AG04450 (cell line): ENCODE measurements around the gene CYP46A1. TPM values are rescaled to one million over a fixed set of nuclear protein-coding genes. Genes with fewer than 3 reads are reported as not detected.

Experiments
- CTCF ChIA-PET: fragments of 300-600, 350-600 bp; formaldehyde crosslinking; extraction: SDS; loops from one replicate; lab custom pipeline; 2022; ENCODE audit warnings: antibody characterized with exemption, inconsistent platforms; lab: Charles Lee
- POLR2A ChIA-PET: fragments of 350-600 bp; formaldehyde crosslinking; extraction: SDS; loops from one replicate; lab custom pipeline; 2021; ENCODE audit warnings: antibody characterized with exemption, inconsistent platforms; lab: Yijun Ruan, JAX
- DNase-seq: peaks from one replicate; pipeline ENCODE4 v3.0.0-alpha.2; 2011; ENCODE audit warnings: low read depth, low spot score
- H3K27ac ChIP-seq: one replicate; pipeline ENCODE4 v1.5.1; 2012; ENCODE audit warnings: low read depth, low read length, control low read depth
- H3K27me3 ChIP-seq: one replicate; pipeline ENCODE4 v1.6.0; 2012; ENCODE audit warnings: low read length; ENCODE audit not compliant: control insufficient read depth, insufficient read depth
- H3K4me3 ChIP-seq: 2 replicates; pipeline ENCODE4 v1.5.1; 2011; ENCODE audit warnings: mild to moderate bottlenecking, low read depth, low read length, control low read depth
- H3K9me3 ChIP-seq: 2 replicates; pipeline ENCODE4 v1.5.1; 2012; ENCODE audit warnings: low read length; ENCODE audit not compliant: control insufficient read depth, insufficient read depth
- polyA plus RNA-seq: library from polyadenylated mRNA; depleted of rRNA; stranded (reverse); fragments of >200 nt; gene quantifications from 2 replicates; pipeline ENCODE4 v1.2.3, GENCODE V29; 2011
- TF ChIP-seq, protein P1 (sequence below): IDR thresholded peaks from 2 replicates; pipeline ENCODE4 v1.5.1; 2011; ENCODE audit warnings: low read depth, low read length, control low read depth, inconsistent platforms

CYP46A1 gene
- polyA plus RNA-seq, 1 experiment: 0.07 TPM

DNA sequence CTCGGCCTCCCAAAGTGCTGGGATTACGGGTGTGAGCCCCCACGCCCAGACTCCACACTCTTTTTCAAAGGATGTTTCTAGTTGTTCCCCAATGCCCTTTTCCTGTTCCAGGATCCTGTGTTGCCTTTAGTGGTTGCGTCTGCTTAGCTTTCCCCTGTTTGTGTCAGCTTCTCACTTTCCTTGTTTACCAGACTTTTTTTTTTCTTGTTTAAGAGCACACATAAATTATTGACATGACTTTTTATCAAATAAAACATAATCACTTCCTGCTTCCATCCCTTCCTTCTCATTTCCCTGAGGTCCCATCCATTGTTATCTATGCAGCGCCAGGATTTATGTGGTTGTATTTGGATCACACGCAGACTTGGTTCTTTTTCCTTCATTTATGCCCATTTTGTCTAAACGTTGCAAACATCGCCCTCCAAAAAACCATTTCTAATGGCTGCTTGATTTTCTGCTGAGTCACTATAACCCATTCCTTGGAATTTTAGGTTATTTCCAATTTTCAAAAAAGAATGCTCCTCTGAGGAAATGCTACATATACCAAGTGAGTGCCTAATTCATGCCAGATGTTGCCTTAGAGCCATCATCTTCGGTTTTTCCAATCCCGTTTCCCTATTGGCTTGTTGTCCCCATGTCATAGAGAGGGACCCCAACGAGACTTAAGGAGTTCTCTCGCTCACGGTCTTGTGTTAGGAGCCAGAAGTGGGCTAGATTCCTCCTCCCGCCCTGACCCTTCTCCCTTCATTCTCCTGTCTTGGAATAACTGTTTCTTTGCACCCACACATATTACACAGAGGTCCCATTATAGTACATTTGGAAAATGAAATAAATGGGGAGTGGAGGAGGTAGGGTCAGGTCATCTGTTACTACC is 13.5 kb upstream of the CYP46A1 start:
- Histone ChIP-seq H3K9me3 (no peaks in the 10 kb centered on the region; the same call in 1 of the 2 replicates), H3K4me3 (no peak overlapping the region), H3K27ac (no peak overlapping the region), H3K27me3 (peaks cover 12% of the 10 kb centered on the region)
- ChIA-PET POLR2A (interaction anchor here (0.7 kb wide), 1 partner anchor 13 kb away, joined by 6 read pairs; the partner anchor contains the start of gene CYP46A1), CTCF (interaction anchor here (0.7 kb wide), 1 partner anchor 135 kb away, joined by 6 read pairs; no protein-coding TSS in a partner anchor)
- TF ChIP-seq, protein P1, sequence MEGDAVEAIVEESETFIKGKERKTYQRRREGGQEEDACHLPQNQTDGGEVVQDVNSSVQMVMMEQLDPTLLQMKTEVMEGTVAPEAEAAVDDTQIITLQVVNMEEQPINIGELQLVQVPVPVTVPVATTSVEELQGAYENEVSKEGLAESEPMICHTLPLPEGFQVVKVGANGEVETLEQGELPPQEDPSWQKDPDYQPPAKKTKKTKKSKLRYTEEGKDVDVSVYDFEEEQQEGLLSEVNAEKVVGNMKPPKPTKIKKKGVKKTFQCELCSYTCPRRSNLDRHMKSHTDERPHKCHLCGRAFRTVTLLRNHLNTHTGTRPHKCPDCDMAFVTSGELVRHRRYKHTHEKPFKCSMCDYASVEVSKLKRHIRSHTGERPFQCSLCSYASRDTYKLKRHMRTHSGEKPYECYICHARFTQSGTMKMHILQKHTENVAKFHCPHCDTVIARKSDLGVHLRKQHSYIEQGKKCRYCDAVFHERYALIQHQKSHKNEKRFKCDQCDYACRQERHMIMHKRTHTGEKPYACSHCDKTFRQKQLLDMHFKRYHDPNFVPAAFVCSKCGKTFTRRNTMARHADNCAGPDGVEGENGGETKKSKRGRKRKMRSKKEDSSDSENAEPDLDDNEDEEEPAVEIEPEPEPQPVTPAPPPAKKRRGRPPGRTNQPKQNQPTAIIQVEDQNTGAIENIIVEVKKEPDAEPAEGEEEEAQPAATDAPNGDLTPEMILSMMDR: no peak
- no peak for DNase-seq

DNA sequence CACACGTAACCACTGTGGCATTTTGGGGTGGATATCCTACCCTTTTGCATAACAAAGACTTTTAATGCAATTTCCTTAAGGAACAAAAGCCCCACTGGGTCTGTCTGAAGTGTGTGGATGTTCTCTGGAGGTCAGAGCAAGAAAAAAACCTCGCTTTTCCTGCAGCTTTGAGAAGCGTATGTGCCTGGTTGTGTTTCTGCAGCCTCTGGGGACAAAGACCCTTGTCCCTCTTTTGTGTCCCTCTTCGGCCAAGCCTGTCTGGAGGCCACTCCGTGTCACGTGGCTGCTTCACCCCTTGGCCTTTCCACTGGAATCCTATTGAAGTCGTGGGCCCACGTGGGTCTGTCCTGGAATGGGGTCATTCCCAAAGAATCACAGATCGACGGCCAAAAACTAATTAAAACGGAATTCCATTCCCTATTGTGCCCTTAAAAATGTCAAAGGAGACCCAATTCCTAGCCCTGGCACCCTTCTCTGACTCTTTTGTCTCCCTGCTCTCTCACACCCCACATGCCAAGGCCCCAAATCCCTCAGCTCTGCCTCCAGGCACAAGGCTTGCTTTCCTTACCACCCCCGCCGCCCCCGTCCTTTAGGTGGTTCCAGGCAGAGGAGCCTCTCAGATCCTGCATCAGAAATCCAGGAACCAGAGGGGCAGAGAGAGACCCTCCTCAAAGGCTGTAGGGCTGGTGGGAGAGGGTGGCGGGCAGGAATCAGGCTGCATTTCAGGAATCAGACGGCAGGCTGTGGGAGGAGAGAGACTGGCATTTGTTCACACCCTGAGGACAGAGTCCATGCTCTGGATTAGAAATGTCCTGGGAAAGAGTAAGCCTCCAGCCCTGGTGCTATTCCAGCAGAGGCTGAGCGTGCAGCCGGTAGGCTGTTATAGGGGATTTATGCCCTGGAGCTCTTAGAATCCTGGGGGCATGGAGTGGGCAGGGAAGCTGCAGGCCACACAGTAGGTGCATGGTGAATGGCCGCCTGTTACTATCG is 12.6 kb upstream of the CYP46A1 start:
- POLR2A ChIA-PET: no interaction called here
- CTCF ChIA-PET: interaction anchor here (0.5 to 1.6 kb wide), 2 partner anchors 10 to 18 kb away, joined by 5 read pairs; no protein-coding TSS in a partner anchor
- H3K9me3 ChIP-seq: peaks cover under 1% of the 10 kb centered on the region; the same call in 1 of the 2 replicates
- no peak for DNase-seq
- H3K4me3 ChIP-seq: no peak overlapping the region
- TF ChIP-seq, protein P1: no peak
- peaks cover 15% of the 10 kb centered on the region for H3K27me3 ChIP-seq
- no peak overlapping the region for H3K27ac ChIP-seq

GRCh38 chr14:99672506-99673304 is 11.4 kb upstream of the CYP46A1 start:
- POLR2A ChIA-PET: no interaction called here

DNA sequence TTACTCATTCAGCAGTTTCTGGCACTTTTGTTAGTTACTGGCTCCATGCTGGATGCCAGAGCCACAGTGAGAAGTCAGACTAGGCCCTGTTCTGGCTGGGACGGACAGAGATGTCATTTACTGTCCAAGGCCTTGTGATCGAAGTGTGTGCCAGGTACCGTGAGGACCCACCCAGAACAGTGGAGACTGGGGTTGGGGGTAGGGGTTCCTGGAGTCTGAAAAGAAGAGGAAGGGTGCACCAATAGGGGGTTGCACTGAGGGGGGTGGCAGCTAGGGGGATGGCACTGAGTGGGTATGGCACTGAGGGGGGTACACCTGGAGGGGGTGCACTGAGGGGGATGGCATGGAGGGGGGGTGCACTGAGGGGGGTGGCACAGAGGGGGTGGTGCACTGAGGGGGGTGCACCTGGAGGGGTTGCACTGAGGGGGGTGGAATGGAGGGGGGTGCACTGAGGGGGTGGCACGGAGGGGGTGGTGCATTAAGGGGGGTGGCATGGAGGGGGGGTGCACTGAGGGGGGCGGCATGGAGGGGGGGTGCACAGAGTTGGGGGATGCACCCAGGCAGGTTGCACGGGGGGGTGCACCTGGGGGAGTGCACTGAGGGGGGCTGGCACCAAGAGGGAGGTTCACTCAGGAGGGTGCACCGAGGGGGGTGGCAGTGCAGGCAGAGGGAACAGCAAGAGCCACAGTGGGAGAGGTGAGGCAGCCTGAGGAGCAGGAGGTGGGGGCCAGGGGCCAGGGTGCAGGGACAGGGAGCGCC is 10.6 kb upstream of the CYP46A1 start:
- POLR2A ChIA-PET: no interaction called here

More at GRCh38 chr14:99672506-99673304, 11.4 kb upstream of the CYP46A1 start:
- TF ChIP-seq, protein P1: no peak
- H3K9me3 ChIP-seq: peaks cover 12% of the 10 kb centered on the region
- DNase-seq: no peak
- CTCF ChIA-PET: interaction anchor here (0.5 to 1.6 kb wide), 2 partner anchors 9 to 19 kb away, joined by 5 read pairs; no protein-coding TSS in a partner anchor
- no peak overlapping the region for H3K27ac ChIP-seq
- H3K27me3 ChIP-seq: peaks cover 15% of the 10 kb centered on the region
- no peak overlapping the region for H3K4me3 ChIP-seq

More for the DNA sequence above, 10.6 kb upstream of the CYP46A1 start:
- Histone ChIP-seq H3K27me3 (peaks cover 15% of the 10 kb centered on the region), H3K4me3 (no peak overlapping the region), H3K9me3 (peaks cover 20% of the 10 kb centered on the region), H3K27ac (no peak overlapping the region)
- TF ChIP-seq, protein P1: no peak
- CTCF ChIA-PET: no interaction called here
- no peak for DNase-seq
